Vagina (tissue), 2 donors: ENCODE results near the gene ASTN1.

ENCODE experiments used
- POLR2A ChIP-seq, 2 donors: fragments of 450-650 bp; IDR thresholded peaks; one replicate each; pipeline ENCODE4 v1.6.1; 2017; ENCODE audit warnings: antibody characterized with exemption in 2 of 2, mild to moderate bottlenecking in 2 of 2, moderate library complexity in 2 of 2
- POLR2AphosphoS5 ChIP-seq, 2 donors: sonication (generic); formaldehyde crosslinking; IDR thresholded peaks; one replicate each; pipeline ENCODE4 v1.9.0; 2017; ENCODE audit warnings: antibody characterized with exemption in 2 of 2, mild to moderate bottlenecking in 2 of 2, low read depth in 1 of 2; ENCODE audit not compliant: insufficient read depth in 1 of 2
- TF ChIP-seq, protein P1 (sequence below), 3 experiments: fragments of 450-650 bp in 2 of 3; fragments of 200-600 bp in 1 of 3; sonication (generic) in 1 of 3; IDR thresholded peaks; one replicate each; pipeline ENCODE4 v1.5.1; 2017 to 2019; ENCODE audit warnings: antibody characterized with exemption in 3 of 3, mild to moderate bottlenecking in 2 of 3, moderate library complexity in 2 of 3

DNA sequence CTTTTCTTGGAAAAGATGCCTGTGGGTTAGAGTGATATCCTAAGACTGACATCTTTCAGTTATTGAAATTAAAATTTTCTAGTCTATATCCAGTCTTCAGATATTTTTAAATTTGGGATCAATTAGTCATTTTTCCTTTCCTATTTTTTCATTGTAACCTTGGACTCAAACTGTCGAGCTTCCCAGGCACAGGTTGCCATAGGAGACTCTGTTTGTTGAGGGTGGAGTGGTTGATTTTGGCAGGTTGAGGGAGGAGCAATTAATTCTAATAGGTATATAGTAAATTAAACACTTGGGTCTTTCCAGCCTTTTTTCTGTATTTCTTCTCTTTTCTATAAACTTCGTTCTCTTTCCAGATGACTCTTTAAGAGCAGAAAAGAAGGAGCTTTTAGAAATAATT lies 326.8 kb downstream of the ASTN1 start:
- TF ChIP-seq, protein P1, sequence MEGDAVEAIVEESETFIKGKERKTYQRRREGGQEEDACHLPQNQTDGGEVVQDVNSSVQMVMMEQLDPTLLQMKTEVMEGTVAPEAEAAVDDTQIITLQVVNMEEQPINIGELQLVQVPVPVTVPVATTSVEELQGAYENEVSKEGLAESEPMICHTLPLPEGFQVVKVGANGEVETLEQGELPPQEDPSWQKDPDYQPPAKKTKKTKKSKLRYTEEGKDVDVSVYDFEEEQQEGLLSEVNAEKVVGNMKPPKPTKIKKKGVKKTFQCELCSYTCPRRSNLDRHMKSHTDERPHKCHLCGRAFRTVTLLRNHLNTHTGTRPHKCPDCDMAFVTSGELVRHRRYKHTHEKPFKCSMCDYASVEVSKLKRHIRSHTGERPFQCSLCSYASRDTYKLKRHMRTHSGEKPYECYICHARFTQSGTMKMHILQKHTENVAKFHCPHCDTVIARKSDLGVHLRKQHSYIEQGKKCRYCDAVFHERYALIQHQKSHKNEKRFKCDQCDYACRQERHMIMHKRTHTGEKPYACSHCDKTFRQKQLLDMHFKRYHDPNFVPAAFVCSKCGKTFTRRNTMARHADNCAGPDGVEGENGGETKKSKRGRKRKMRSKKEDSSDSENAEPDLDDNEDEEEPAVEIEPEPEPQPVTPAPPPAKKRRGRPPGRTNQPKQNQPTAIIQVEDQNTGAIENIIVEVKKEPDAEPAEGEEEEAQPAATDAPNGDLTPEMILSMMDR (IDR thresholded peaks at IDR 0.05): no peak
- TF ChIP-seq POLR2AphosphoS5 (IDR thresholded peaks at IDR 0.05; ENCODE audit: insufficient read depth in 1 of 2, low read depth in 1 of 2): no peak
- TF ChIP-seq POLR2A (IDR thresholded peaks at IDR 0.05): no peak
